HEK293T (cell line): ENCODE measurements around the gene HIBCH.

Experiments used
- ELF4 ChIP-seq: fragments of 450-650 bp; IDR thresholded peaks from 2 replicates; pipeline ENCODE4 v1.6.1; 2017; ENCODE audit warnings: antibody characterized with exemption
- FOXA1 ChIP-seq: fragments of 450-650 bp; IDR thresholded peaks from 2 replicates; pipeline ENCODE4 v1.6.1; 2016; ENCODE audit warnings: mild to moderate bottlenecking
- FOXM1 ChIP-seq: fragments of 450-650 bp; IDR thresholded peaks from 2 replicates; pipeline ENCODE4 v1.6.1; 2017; ENCODE audit warnings: mild to moderate bottlenecking, borderline replicate concordance
- NFRKB ChIP-seq: fragments of 450-650 bp; IDR thresholded peaks from 2 replicates; pipeline ENCODE4 v1.6.1; 2016; ENCODE audit warnings: mild to moderate bottlenecking, moderate library complexity
- TARDBP ChIP-seq: fragments of 450-650 bp; IDR thresholded peaks from 2 replicates; pipeline ENCODE4 v1.6.1; 2016

- TF ChIP-seq FOXM1 (no peak), TARDBP (no peak), NFRKB (no peak), ELF4 (no peak), FOXA1 (no peak)
Measured at GRCh38 chr2:190219186-190219585, 100.4 kb downstream of the HIBCH start.
